AG04450 (cell line): Measurements from ENCODE around the gene GET3. TPM values are rescaled to one million over a fixed set of nuclear protein-coding genes. Genes with fewer than 3 reads are reported as not detected.
A peak's percentile ranks its signal among the peaks of the same experiment; 100 is the strongest.

Experiments
- CTCF ChIA-PET: fragments of 300-600, 350-600 bp; formaldehyde crosslinking; extraction: SDS; loops from one replicate; lab custom pipeline; 2022; ENCODE audit warnings: antibody characterized with exemption, inconsistent platforms; lab: Charles Lee
- POLR2A ChIA-PET: fragments of 350-600 bp; formaldehyde crosslinking; extraction: SDS; loops from one replicate; lab custom pipeline; 2021; ENCODE audit warnings: antibody characterized with exemption, inconsistent platforms; lab: Yijun Ruan, JAX
- DNase-seq: peaks from one replicate; pipeline ENCODE4 v3.0.0-alpha.2; 2011; ENCODE audit warnings: low read depth, low spot score
- H3K27ac ChIP-seq: one replicate; pipeline ENCODE4 v1.5.1; 2012; ENCODE audit warnings: low read depth, low read length, control low read depth
- H3K27me3 ChIP-seq: one replicate; pipeline ENCODE4 v1.6.0; 2012; ENCODE audit warnings: low read length; ENCODE audit not compliant: control insufficient read depth, insufficient read depth
- H3K4me3 ChIP-seq: 2 replicates; pipeline ENCODE4 v1.5.1; 2011; ENCODE audit warnings: mild to moderate bottlenecking, low read depth, low read length, control low read depth
- H3K9me3 ChIP-seq: 2 replicates; pipeline ENCODE4 v1.5.1; 2012; ENCODE audit warnings: low read length; ENCODE audit not compliant: control insufficient read depth, insufficient read depth
- polyA minus RNA-seq: library from RNA; depleted of rRNA, polyadenylated mRNA; stranded (reverse); fragments of >200 nt; gene quantifications from 2 replicates; pipeline ENCODE4 v1.2.3, GENCODE V29; 2011; rRNA and poly(A)+ RNA removed
- polyA plus RNA-seq: library from polyadenylated mRNA; depleted of rRNA; stranded (reverse); fragments of >200 nt; gene quantifications from 2 replicates; pipeline ENCODE4 v1.2.3, GENCODE V29; 2011; rRNA removed
- TF ChIP-seq, protein P1 (sequence below): IDR thresholded peaks from 2 replicates; pipeline ENCODE4 v1.5.1; 2011; ENCODE audit warnings: low read depth, low read length, control low read depth, inconsistent platforms

GET3 gene
- polyA plus RNA-seq (114 and 129 TPM in 2 replicates), polyA minus RNA-seq (59.1 and 81.4 TPM in 2 replicates)

DNA sequence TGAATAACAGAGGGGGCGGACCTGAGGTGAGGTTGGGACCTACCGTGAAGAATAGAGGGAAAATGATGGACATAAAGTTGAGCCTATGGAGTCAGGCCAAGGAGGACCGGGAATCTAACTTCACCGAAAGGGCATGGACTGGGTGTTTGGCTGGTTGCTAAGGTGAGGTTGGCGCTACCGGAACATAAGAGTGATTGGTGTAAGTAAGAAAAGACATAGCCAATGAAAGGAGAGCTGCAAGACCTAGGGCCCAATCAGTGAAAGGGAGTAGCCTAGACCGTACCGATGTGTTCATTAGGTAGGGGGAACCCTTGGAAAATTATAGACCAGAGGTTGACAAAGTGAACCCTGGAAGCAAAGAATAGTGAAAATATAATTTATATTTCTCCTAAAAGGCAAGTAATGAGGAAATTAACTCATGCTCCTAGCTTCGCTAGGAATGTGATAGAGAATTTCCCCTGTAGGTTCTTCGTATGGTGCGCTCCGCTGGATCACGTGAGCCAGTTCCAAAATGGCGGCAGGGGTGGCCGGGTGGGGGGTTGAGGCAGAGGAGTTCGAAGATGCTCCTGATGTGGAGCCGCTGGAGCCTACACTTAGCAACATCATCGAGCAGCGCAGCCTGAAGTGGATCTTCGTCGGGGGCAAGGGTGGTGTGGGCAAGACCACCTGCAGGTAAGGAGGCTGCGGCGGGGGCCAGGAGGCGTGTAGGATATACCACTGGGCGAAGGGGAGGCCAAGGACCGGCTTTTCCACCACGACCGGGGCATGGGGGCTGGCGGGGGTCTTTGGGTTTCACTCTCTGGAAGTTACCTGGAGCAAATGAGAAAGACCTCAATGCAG is at the start of gene GET3:
Gene GET3 (plus strand): TSS at position 503 of the 840 bp plus-strand sequence. CDS start 9 bp downstream, at position 512.
- TF ChIP-seq, protein P1, sequence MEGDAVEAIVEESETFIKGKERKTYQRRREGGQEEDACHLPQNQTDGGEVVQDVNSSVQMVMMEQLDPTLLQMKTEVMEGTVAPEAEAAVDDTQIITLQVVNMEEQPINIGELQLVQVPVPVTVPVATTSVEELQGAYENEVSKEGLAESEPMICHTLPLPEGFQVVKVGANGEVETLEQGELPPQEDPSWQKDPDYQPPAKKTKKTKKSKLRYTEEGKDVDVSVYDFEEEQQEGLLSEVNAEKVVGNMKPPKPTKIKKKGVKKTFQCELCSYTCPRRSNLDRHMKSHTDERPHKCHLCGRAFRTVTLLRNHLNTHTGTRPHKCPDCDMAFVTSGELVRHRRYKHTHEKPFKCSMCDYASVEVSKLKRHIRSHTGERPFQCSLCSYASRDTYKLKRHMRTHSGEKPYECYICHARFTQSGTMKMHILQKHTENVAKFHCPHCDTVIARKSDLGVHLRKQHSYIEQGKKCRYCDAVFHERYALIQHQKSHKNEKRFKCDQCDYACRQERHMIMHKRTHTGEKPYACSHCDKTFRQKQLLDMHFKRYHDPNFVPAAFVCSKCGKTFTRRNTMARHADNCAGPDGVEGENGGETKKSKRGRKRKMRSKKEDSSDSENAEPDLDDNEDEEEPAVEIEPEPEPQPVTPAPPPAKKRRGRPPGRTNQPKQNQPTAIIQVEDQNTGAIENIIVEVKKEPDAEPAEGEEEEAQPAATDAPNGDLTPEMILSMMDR = no peak
- H3K4me3 ChIP-seq = peak within 1 kb of the TSS; percentile 99
- peaks cover 3% of the 10 kb centered on the region; the same call in 1 of the 2 replicates for H3K9me3 ChIP-seq
- H3K27ac ChIP-seq = peak within 1 kb of the TSS; percentile 77
- POLR2A ChIA-PET = interaction anchor here (0.6 to 1.5 kb wide), 5 partner anchors 15 to 1360 kb away, joined by 3 to 19 read pairs (median 3); partner anchors contain the start of genes FBXW9, JUNB and TNPO2
- CTCF ChIA-PET = interaction anchor here (0.6 to 5.3 kb wide), 6 partner anchors 20 to 1611 kb away, joined by 3 to 27 read pairs (median 6); no protein-coding TSS in a partner anchor
- peak; percentile 100 for DNase-seq
- no peaks in the 10 kb centered on the region for H3K27me3 ChIP-seq

DNA sequence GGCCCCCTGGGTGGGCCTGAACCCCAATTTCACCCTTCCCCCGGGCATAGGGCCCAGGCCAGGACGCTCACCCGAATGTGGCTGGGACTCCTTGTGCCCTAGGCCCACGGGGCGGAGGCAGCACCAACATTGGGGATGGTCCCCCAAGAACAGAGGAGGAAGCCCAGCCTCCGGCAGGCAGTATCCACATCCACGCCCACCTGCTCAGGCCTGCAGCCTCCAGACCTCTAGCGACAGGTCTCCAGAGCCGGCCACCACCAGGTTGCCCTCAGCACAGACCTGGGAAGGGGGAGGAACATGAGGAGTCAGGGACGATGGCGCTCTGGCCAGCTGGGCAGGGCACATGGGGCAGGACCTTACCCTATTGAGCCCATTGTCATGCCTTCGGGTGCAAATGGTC is 48.3 kb upstream of the GET3 start:
- ChIA-PET CTCF (no interaction called here), POLR2A (no interaction called here)
- Histone ChIP-seq H3K27me3 (no peaks in the 10 kb centered on the region), H3K9me3 (no peaks in the 10 kb centered on the region), H3K4me3 (no peak overlapping the region), H3K27ac (no peak overlapping the region)
- no peak for DNase-seq
- TF ChIP-seq, protein P1 = no peak

DNA sequence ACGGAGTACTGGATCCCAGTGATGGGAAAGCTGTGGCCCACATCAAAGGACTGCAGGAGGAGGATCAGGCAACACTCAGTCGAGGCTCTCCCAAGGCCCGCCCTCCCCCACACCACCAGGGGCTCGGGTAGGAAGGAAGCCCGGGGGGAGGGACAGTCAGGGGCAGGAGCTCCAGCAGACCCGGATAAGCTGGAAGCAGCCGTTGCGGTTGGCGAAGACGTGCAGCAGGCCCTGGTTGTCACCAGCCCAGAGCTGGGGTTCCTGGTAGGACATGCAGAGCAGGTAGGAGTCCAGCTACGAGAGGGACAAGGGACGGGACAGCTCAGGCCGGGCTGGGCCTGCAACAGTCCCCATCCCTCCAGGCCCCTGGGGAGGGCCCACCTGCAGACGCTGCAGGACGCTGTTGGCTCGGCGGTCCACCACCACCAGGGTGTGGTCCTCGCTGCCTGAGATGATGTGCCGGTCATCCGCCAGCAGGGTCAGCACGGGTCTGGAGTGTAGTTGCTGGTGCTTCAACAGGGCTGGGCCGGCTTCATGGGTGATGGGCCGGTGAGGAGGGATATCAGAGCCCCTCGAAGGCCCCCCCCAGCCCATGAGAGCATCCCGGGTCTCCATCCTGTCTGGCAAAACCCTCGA is 47.6 kb upstream of the GET3 start:
- H3K27ac ChIP-seq = no peak overlapping the region
- no peak for DNase-seq
- TF ChIP-seq, protein P1 = no peak
- no peaks in the 10 kb centered on the region for H3K27me3 ChIP-seq
- ChIA-PET POLR2A (no interaction called here), CTCF (no interaction called here)
- no peaks in the 10 kb centered on the region for H3K9me3 ChIP-seq
- H3K4me3 ChIP-seq = no peak overlapping the region

DNA sequence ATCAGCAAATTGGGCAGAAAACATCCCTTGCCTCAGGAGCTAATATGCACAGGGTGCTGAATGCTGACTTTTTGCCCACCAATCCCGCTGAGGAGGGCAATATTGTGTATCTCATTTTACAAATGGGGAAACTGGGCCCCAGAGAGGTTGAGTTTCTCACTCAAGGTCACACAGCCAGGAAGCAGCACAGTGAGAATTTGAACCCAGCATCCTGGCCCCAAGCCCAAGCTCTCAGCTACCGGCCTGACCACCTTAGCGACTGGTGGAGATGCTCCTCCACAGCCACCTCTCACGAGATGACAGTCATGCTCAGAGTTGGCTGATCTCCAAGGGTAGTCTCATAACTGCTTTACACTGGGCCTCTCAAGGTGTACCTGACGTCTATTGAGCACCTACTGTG is 44.3 kb upstream of the GET3 start:
- Histone ChIP-seq H3K9me3 (no peaks in the 10 kb centered on the region), H3K27me3 (no peaks in the 10 kb centered on the region), H3K27ac (no peak overlapping the region), H3K4me3 (no peak overlapping the region)
- ChIA-PET POLR2A (no interaction called here), CTCF (interaction anchor here (0.7 to 1.0 kb wide), 2 partner anchors 21 to 129 kb away, joined by 3 read pairs; no protein-coding TSS in a partner anchor)
- DNase-seq = no peak
- TF ChIP-seq, protein P1 = no peak
